GM18858 (cell line): ENCODE measurements around the gene MIAT.

Source experiments
- ATAC-seq: cut with Tn5 transposase; IDR thresholded peaks from one replicate; pipeline ENCODE4 v1.9.1; 2021; ENCODE audit not compliant: unreplicated experiment

The MIAT gene

GRCh38 chr22:26724414-26724813 is 67.0 kb downstream of the MIAT start:
- ATAC-seq = no peak

GRCh38 chr22:26725012-26725676 is 67.8 kb downstream of the MIAT start:
- ATAC-seq = no peak
